SK-N-SH treated with all-trans-retinoic acid at 6 μM for 48 hours (cell line): ENCODE results near the gene SPECC1.

Experiments
- CREB5 ChIP-seq: fragments of 250-450 bp; sonication (Bioruptor Pico); IDR thresholded peaks from 2 replicates; pipeline ENCODE4 v1.5.1; 2020; ENCODE audit warnings: low read depth, mild to moderate bottlenecking, moderate library complexity
- ESRRG ChIP-seq: fragments of 250-450 bp; sonication (Bioruptor Pico); IDR thresholded peaks from 2 replicates; pipeline ENCODE4 v1.6.1; 2021; ENCODE audit warnings: mild to moderate bottlenecking
- PATZ1 ChIP-seq: fragments of 250-450 bp; sonication (Bioruptor Pico); IDR thresholded peaks from 2 replicates; pipeline ENCODE4 v1.8.0; 2020; ENCODE audit warnings: mild to moderate bottlenecking, moderate library complexity, borderline replicate concordance
- RARB ChIP-seq: fragments of 250-450 bp; sonication (Bioruptor Pico); IDR thresholded peaks from 2 replicates; pipeline ENCODE4 v1.8.0; 2021; ENCODE audit warnings: mild to moderate bottlenecking, moderate library complexity
- TOX ChIP-seq: fragments of 250-450 bp; sonication (Bioruptor Pico); IDR thresholded peaks from 2 replicates; pipeline ENCODE4 v1.8.0; 2021; ENCODE audit warnings: mild to moderate bottlenecking, moderate library complexity, borderline replicate concordance
- ZFP30 ChIP-seq: fragments of 450-650 bp; formaldehyde crosslinking; IDR thresholded peaks from 2 replicates; pipeline ENCODE4 v1.5.0; 2022; ENCODE audit warnings: mild to moderate bottlenecking, moderate library complexity
- ZNF565 ChIP-seq: fragments of 450-650 bp; formaldehyde crosslinking; conservative IDR thresholded peaks from 2 replicates; pipeline ENCODE4 v1.5.0; 2020; ENCODE audit warnings: low read depth, mild to moderate bottlenecking, moderate library complexity
- ZNF70 ChIP-seq: fragments of 450-650 bp; formaldehyde crosslinking; IDR thresholded peaks from 2 replicates; pipeline ENCODE4 v1.5.0; 2020; ENCODE audit warnings: mild to moderate bottlenecking, moderate library complexity

- TF ChIP-seq ESRRG (CRISPR knock-in tag) (no peak), TOX (CRISPR knock-in tag) (no peak), ZFP30 (CRISPR knock-in tag) (no peak), PATZ1 (CRISPR knock-in tag) (no peak), CREB5 (CRISPR knock-in tag) (no peak), ZNF70 (CRISPR knock-in tag) (no peak), RARB (CRISPR knock-in tag) (no peak), ZNF565 (CRISPR knock-in tag) (no peak)
These were observed 1.8 kb downstream of the SPECC1 start for GRCh38 chr17:20010936-20011335.
